ENCODE measurements around the gene SRSF1.
"Not testable (repeated sequence)": the region's sequence is repeated elsewhere in the genome, so short reads cannot be mapped to it uniquely, and the experiment has no call there.

The SRSF1 gene

GRCh38 chr17:57965521-57966160 lies 41.4 kb downstream of the SRSF1 start:
- DNase-seq (ENCODE audit: low read depth) = no peak

- no peak for DNase-seq (ENCODE audit: low read depth)
Measured at GRCh38 chr17:57963149-57963511, 43.9 kb downstream of the SRSF1 start.

GRCh38 chr17:57962279-57963148 lies 44.5 kb downstream of the SRSF1 start:
- DNase-seq (ENCODE audit: low read depth) = no peak

- DNase-seq (ENCODE audit: low read depth) = no peak
Measured at GRCh38 chr17:57959929-57960328, 47.1 kb downstream of the SRSF1 start.

GRCh38 chr17:57958391-57958790 lies 48.7 kb downstream of the SRSF1 start:
- not testable (repeated sequence) for DNase-seq (ENCODE audit: low read depth)

GRCh38 chr17:57957886-57958285 lies 49.2 kb downstream of the SRSF1 start:
- no peak for DNase-seq (ENCODE audit: low read depth)

- DNase-seq (ENCODE audit: low read depth) = no peak
Measured at GRCh38 chr17:57957120-57957850, 49.8 kb downstream of the SRSF1 start.

- DNase-seq (ENCODE audit: low read depth) = no peak
Measured at GRCh38 chr17:57956291-57957119, 50.5 kb downstream of the SRSF1 start.

- no peak for DNase-seq (ENCODE audit: low read depth)
Measured at GRCh38 chr17:57955183-57955931, 51.7 kb downstream of the SRSF1 start, which contains the start of gene CUEDC1. Gene CUEDC1 (minus strand): TSS chr17:57955412. CDS start chr17:57885564, 69,848 bp downstream.

GRCh38 chr17:57954397-57955182 lies 52.5 kb downstream of the SRSF1 start:
- DNase-seq (ENCODE audit: low read depth) = no peak

GRCh38 chr17:57953705-57954396 lies 53.2 kb downstream of the SRSF1 start:
- DNase-seq (ENCODE audit: low read depth) = no peak

Data from CMK (cell line).